GM21576 (cell line): Measurements from ENCODE around the gene MYO1F.

Source experiments
- ATAC-seq: cut with Tn5 transposase; IDR thresholded peaks from one replicate; pipeline ENCODE4 v1.9.1; 2021; ENCODE audit warnings: mild to moderate bottlenecking, moderate library complexity; ENCODE audit not compliant: unreplicated experiment

The MYO1F gene

GRCh38 chr19:8473648-8474476, 103.4 kb downstream of the MYO1F start:
- ATAC-seq: no peak
